GM12872 (cell line): ENCODE results near the gene OXLD1.

ENCODE experiments used
- CTCF ChIP-seq: IDR thresholded peaks from 3 replicates; pipeline ENCODE4 v1.5.1; 2011; ENCODE audit warnings: low read depth, mild to moderate bottlenecking, low read length, moderate library complexity; ENCODE audit not compliant: insufficient read depth

OXLD1 gene

GRCh38 chr17:81635973-81636504, 30.4 kb downstream of the OXLD1 start:
- no peak for TF ChIP-seq CTCF

GRCh38 chr17:81635431-81635830, 31.0 kb downstream of the OXLD1 start:
- TF ChIP-seq CTCF: no peak

- TF ChIP-seq CTCF: no peak
These were observed 34.9 kb downstream of the OXLD1 start for GRCh38 chr17:81631482-81631881.

GRCh38 chr17:81630274-81630673, 36.1 kb downstream of the OXLD1 start:
- no peak for TF ChIP-seq CTCF

- no peak for TF ChIP-seq CTCF
These were observed 44.8 kb downstream of the OXLD1 start for GRCh38 chr17:81621494-81622130.

GRCh38 chr17:81616877-81617276, 49.5 kb downstream of the OXLD1 start:
- TF ChIP-seq CTCF: no peak

- no peak for TF ChIP-seq CTCF
These were observed 50.9 kb downstream of the OXLD1 start for GRCh38 chr17:81615401-81615930.
